HG02884 (cell line): ENCODE results near the gene DRAP1.
A peak's percentile ranks its signal among the peaks of the same experiment; 100 is the strongest.

ENCODE experiments used
- ATAC-seq: cut with Tn5 transposase; IDR thresholded peaks from one replicate; pipeline ENCODE4 v1.9.1; 2021; ENCODE audit warnings: mild to moderate bottlenecking, moderate library complexity; ENCODE audit not compliant: unreplicated experiment

Gene DRAP1

DNA sequence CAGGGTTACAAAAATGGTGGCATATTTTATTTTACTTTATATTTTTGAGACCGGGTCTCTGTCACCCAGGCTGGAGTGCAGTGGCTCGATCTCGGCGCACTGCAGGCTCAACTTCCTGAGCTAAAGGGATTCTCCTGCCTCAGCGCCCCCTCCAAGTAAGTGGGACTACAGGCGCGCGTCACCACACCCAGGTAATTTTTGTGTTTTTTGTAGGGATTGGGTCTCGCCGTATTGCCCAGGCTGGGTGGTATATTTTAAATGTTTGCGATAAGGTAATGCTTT, 18.4 kb upstream of the DRAP1 start:
- no peak for ATAC-seq

DNA sequence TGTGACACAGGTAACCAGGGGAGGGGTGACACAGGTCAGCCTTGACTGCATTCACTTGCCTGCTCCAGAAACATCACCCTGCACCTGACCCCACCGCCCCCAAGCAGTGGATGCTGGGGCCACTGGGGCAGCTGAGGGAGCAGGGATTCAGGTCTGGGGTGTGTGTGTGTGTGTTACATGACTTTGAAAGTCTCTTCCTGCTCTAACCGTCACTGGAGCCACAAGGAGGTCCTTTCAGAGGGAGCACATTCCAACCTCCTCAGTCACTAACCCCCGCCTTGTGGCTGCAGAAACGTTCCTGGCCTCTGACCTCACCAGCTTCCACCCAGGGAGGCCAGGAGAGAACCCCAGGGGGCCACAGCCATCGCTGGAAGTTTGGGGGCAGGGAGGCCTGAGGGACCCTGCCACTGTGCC, 16.2 kb upstream of the DRAP1 start:
- ATAC-seq: no peak

DNA sequence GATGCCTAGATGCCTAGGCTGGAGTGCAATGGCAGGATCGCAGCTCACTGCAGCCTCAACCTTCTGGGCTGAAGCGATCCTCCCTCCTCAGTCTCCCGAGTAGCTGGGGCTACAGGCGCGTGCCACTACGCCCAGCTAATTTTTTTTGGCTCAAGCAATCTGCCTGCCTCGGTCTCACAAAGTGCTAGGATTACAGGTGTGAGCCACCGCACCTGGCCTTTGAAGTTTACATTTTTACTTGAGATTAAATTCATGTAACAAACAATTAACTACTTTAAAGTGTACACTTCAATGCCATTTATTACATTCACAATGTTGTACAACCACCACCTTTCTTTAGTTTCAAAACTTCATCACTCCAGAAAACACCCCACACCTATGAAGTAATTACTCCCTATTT, 15.5 kb upstream of the DRAP1 start:
- no peak for ATAC-seq

DNA sequence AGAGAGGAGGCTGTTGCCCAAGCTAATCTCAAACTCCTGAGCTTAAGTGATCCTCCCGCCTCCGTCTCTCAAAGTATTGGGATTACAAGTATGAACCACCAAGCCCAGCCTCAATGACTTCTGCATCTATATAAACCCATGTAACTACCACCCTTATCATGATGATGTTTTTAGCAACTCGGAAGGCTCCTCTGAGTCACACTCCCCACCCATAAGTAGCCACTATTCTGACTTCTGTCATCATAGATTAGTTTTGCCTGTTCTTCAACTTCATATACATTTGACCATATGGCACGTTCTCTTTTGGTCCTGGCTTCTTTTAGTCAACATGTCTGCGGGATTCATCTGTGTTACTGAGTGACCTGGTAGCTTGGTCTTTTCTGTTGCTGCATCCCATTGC, 12.6 kb upstream of the DRAP1 start:
- ATAC-seq: no peak

DNA sequence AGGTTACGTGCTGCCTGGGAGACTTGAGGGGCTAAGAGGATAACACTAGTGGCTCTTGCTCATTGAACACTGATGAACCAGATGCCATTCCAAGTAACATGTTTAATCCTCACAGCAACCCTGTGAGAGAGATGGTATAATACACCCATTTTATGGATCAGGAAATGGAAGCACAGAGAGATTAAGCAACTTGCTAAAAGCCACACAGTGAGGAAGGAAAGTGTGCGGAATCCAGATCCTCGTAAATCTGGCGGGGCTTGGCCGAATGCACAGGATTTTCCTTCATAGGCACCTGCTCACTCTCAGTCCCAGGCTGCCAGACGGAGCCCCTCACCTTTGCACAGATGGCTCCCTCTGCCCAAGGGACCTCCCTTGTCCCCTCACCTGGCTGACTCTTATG, 11.3 kb upstream of the DRAP1 start:
- no peak for ATAC-seq

DNA sequence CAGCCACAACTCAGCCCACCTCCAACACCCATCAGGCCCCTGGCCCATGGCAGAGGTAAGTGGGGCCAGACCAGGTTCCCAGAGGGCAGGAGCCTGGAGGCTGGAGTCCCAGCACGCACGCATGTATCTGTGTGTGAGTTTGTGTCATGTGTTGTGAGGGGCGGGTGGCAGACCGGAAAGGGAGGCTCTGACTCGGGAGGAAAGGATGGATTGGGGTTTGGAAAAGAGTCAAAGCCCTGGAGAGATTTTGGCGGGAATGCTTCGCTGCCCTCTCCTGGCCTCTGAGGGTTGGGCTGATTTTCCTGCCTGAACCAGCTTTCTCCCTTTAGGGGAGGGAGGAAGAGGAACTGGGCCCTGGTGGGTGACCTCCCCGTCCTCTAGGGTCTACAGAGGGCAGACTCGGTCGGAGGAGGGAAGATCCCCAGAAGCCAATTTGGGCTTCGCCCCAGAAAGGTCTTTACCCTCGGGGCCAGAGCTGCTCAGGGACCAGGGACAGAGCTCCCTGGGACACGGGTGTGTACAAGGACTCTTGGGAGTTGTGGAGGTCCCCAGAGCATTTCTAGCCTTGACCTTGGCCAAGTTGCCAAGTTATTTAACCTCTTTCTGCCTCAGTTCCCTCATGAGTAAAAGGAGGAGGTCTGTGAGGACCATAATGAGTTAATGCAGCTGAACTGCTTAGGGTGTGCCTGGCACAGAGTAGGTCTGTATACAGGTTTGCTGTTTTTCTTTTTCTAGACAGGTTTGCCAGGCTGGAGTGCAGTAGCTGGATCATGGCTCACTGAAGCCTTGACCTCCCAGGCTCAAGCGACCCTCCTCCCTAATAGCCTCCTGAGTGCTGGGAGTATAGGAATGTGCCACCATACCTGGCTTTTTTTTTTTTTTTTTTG, 7.3 kb upstream of the DRAP1 start:
- no peak for ATAC-seq

DNA sequence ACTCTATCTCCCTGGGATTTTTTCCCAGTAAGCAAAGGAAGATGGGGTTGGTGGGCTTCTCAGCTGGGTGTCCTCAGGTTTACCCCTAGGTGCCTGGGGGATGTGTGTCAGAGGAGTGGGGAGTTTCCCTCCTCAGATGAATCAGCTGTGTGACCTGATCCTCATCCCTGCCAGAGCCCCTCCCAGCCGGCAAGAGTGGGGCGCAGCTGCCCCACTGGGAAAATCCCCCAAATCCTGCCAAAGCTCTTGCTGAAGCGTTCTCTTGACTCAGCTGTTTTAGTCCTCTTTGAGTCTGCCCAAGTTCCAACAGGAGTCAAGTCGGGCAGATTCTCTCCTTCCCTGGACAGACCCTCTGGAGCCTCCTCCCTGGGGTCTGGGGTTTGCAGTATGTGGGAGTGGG, 6.4 kb upstream of the DRAP1 start:
- no peak for ATAC-seq

DNA sequence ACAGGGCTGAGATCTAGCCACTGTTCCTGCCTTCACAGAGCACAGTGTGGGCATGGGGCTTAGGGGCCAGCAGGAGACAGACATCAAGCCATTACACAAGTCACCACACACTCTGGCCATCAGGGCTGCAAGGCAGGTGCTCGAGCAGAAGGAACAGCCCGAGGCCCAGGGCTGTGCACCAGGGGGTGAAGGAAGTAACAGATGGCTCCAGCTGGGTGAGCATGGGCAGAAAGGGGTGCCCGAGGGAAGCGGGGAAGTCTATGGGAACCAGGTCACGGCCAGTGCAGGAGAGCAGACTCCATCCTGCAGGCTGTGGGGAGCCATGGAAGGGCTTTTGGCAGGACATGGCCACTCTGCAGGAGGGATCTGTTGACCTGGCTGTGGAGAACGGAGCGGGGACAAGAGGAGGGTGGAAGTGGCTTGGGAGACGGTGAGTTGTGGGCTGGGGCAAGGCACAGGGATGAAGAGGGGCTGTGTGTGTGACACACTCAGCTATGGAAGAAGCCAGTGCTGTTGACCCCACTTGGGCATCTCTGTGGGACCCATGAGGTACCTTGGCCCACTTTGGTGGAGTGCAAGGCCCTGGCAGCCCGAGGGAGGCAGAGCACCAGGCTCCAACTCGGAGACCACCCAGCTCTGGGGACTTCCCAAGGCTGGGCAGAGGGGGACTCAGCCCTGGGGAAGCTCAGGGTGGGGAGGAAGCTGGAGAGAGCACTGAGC, 4.0 kb upstream of the DRAP1 start:
- ATAC-seq: no peak

DNA sequence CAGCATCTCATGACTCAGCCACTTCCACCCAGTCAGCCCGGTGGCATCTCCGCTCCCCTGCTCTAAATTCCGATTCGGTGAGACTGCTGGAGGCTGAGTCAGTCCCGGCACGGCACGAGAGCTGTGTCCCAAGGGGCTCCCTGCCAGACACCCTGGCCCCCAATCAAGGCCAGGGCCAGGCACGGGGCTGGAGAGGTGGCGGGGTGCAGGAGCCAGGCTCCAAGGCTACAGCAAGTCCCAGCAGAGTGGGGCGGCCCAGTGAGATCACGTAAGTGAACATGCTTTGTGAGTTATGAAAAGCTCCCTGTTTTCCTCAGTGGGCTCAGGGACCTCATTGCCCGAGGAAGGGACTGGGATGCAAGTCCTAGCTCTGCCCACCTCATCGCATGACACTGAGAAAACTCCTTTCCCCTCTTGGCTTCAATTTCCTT, 3.4 kb upstream of the DRAP1 start:
- ATAC-seq: no peak

DNA sequence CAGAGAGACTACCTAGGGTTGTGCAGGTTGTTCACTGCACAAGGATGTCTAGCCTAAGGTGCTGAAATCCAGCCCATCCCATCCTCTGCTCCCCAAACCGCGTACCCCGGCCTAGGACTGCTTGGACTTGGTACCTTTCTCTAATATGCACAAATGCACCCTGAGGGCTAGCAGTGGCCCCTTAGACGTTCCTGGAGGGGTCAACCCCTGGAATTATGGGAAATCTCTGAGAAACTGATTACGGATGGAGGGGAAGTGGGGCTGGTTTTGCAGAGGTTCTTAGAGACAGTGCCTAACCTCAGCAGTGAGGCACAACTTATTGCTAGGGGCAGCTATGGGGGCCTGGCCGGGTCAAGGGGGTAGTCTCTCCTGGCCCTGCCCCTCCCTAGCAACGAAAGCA, 2.8 kb upstream of the DRAP1 start:
- no peak for ATAC-seq

DNA sequence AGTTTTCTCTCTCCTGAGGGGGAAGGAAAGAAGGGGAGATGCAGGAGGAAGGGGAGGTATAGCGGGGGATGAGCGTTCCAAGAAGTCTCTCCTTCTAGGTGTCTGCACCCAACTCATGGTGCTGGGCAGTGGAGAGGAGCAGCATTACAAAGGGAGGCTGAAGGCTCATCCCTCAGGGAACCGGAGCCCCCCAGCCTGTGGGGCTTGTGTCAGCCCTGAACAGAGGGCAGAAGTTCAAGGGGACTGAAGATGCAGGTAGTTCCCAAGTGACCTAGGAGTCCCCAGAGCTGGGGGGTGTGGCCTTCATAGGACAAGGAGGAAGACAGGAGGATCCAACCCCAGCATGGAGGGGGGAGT, 2.2 kb upstream of the DRAP1 start:
- ATAC-seq: no peak

DNA sequence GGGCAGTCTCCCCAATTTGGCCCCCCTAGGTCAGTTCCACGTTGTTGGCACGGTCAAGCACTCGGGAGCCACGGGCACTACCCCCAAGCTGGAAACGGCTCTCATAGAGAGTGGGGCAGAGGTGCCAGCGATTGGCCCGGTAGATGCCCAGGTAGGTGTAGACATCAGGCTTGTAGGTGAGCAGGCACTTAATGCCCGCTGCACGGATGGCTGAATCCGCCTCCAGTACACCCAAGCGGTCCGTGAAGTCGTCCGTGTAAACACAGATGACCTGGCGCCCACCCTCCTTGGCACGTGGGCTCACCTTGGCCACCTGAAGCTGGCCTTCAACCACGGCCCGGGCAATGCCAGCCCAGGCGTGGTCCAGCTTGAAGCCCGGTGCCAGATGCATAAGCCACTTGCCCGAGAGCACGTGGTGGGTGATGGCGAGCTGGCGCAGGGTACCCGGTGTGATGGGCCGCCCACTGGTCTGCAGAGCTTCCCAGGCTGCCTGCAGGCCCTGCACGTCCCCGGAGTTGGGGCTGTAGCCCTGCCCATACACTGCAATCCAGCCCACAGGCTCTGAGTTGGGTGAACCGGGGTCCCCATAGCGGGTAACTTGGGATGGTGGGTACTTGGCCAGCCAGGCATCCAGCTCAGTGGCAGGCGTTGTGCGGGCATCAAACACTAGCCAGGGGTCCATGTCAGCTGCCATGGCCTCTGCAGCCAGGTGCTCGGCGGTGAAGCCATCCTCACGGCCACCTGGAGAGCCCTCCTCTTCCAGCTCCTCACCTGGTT, 1.6 kb upstream of the DRAP1 start:
- ATAC-seq: no peak

DNA sequence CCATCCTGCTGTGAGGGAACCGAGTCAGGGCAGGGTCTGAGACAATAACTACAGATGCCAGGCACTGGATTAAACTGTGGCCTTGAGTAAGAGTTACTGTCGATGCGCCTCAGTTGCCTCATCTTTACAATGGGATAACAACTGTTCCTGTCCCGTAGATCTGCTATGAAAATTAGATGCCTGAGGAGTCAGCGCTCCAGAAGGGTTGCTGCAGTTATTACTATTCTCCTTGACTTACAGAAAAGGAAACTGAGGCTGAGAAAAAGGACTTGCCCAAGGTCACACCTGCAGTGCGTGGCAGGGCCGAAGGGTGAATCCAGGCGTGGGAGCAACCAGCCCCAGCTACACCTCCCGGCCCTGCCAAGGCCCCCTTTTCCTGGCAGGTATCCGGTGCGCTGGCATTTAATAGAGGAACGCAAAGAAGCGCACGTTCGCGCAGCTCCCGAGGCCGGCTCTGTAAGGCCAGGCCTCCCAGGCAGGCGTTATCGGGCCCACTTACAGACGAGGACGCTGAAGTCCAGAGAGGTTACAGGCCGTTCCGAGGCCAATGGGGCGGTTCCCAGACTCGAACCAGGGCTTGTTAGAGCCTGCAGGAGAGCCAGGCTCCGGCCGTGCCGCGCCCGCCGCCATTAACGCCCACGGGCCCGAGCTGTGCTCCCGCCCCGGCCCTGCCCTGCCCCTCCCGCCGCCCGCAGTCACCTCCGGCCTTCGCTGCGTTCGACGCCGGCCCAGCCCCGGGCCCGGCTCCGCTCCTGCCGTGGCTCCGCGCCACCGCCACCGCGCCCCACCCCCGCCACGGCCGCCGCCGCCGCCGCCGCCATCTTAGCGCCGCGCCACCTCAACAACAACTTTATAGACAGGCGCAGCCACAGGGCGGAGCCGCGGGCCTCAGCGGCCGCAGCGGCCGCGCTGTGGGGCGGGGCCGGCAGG, 750 bp upstream of the DRAP1 start, which contains the start of gene C11orf68:
TSS of gene C11orf68 (minus strand) at position 852 of the 930 bp plus-strand sequence. CDS start at position 821, 31 bp downstream.
- peak; percentile 43 for ATAC-seq

DNA sequence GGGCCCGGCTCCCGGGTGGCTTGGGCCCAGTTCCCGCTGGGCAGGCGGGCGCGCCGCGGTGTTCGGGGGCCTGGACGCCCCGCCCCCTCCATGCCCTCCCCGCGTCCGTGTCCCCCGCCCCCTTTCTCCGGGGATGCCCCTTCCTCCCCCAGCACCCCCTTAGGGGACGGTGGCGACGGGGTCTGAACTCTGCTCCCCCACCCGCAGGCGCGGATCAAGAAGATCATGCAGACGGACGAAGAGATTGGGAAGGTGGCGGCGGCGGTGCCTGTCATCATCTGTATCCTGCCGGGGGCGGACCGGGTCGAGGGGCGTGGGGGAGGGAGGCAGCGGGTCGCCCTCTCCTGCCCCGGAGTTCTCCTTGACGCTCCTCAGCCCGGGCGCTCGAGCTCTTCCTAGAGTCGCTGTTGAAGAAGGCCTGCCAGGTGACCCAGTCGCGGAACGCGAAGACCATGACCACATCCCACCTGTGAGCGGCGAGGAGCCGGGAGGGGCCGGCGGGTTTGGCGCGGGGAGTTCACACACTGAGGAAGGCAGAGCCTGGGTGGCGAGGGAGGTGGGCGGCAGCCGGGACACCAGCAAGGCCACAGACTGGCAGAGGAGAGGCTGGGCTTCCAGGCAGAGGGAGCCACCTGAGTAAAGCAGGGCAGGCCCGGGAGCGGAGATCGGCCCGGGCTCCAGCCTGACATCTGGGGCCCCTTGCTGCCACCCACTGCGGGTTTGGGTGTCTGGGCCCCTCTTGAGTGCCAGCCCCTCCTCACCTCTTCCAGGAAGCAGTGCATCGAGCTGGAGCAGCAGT, 546 bp downstream of the DRAP1 start:
- ATAC-seq: peak; percentile 35

DNA sequence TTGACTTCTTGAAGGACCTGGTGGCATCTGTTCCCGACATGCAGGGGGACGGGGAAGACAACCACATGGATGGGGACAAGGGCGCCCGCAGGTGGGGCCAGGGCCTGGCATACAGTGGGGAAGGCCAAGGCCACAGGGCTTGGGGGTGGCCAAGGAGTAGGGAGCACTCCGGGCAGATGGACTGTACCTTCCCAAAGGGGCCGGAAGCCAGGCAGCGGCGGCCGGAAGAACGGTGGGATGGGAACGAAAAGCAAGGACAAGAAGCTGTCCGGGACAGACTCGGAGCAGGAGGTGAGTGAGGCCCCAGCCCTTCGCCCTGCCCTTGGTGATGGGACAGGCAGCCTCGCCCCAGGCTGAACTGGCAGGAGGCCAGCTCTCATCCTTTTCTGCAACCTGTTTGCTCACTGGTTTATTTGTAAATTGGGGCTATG, 1.2 kb downstream of the DRAP1 start:
- no peak for ATAC-seq

DNA sequence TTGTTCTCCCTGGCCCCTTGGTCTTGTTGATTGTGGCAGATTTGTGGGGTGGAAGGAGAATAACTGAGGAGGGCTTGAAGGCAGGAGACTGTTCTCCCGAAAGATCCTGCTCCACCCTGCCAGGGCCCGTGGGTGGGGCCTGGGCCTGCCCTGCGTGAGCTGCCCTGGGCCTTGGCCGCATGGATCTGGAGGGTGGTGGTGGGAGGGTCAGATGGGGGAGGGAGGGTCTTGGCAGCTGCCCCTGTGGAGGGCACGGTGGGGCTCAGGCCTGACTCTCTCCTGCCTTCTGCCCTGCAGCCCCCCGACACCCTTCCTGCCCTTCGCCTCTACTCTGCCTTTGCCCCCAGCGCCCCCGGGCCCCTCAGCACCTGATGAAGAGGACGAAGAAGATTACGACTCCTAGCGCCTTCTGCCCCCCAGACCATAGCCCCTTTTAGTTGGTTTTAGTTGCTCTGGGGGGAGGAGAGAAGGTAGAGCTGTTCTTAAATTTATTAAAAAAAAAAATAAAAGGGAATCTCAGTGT, 1.9 kb downstream of the DRAP1 start:
- ATAC-seq: no peak

DNA sequence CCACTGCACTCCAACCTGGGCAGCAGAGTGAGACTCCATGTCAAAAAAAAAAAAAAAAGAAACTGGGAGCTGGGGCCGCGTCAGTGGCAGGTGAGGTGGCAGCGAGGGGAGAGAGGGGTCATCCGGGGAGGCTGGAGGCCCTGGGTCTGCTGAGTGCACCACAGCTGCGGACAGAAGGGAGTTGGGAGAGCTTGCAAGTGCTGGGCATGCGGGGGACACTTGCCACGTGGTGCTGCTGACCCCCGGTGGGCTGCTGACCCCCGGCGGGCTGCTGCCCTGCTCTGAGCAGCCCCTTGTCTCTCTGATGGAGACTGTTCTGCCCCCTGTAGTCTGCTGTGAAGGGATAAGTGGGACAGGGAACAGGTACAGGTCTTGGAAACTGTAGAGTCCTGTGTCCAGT, 2.6 kb downstream of the DRAP1 start:
- no peak for ATAC-seq

DNA sequence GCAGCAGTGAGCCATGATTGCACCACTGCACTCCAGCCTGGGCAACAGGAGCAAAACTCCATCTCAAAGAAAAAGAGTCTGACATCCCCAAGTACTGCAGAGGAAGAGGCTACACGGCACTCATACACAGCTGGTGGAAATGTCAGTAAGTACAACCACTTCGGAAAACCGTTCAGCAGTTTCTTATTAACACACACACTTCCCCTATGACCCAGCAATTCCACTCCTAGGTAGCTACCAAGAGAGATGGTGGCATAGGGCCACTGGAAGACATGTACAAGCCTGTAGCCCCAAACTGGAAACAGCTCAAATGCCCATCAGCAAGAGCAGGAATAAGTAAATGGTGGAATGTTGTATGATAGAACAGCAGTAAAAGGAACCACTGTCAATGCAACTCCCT, 3.3 kb downstream of the DRAP1 start:
- no peak for ATAC-seq

DNA sequence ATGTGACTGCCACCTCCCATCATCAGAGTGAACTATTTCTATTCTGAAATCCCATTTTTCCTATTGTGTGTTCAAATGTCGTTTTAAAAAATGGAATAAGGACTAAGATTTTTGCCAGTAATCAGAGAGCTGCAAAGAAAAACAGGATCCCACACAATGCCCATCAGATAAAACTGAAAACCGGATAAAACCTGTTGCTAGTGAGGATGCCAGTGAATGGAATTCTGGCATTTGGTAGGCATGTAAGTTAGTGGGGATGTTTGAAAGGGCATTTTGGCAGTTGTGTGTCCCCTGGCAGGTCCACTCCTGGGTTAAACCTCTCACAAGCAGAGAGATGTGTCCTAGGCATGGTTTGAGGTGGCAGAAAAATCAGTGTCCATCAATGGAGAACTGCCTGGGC, 6.2 kb downstream of the DRAP1 start:
- no peak for ATAC-seq
